ENCODE measurements around the gene PLA2R1. TPM values are rescaled to one million over a fixed set of nuclear protein-coding genes. Genes with fewer than 3 reads are reported as not detected.

PLA2R1 gene
- 2.9 TPM for total RNA-seq
- long read RNA-seq, partial matches to known transcripts = 1 of 4 reads
- long read RNA-seq, other reads (novel, unspliced or antisense) = 3 of 4 reads

- DNase-seq (peak; percentile 69), ATAC-seq (peak; percentile 78)
- intact Hi-C loops (cut with micrococcal nuclease) = no loop called here
Measured at GRCh38 chr2:160062292-160063005, at the start of gene PLA2R1. Gene PLA2R1 (minus strand): TSS chr2:160062615. CDS start chr2:160062403, 212 bp downstream.

- no peak for ATAC-seq
- intact Hi-C loops (cut with micrococcal nuclease) = loop anchor here (5.0 kb wide), 1 partner anchor 882 kb away; no protein-coding TSS in a partner anchor
- no peak for DNase-seq
Measured at GRCh38 chr2:160110674-160111239, 48.3 kb upstream of the PLA2R1 start.

- intact Hi-C loops (cut with micrococcal nuclease) = loop anchor here (5.0 kb wide), 1 partner anchor 882 kb away; no protein-coding TSS in a partner anchor
- peak; percentile 74 for DNase-seq
Measured at GRCh38 chr2:160109939-160110673, 47.7 kb upstream of the PLA2R1 start.

GRCh38 chr2:160109243-160109642 lies 46.8 kb upstream of the PLA2R1 start:
- no peak for ATAC-seq
- intact Hi-C loops (cut with micrococcal nuclease) = no loop called here
- DNase-seq = no peak

More at GRCh38 chr2:160109939-160110673, 47.7 kb upstream of the PLA2R1 start:
- ATAC-seq = peak; percentile 87

- no peak for DNase-seq
- intact Hi-C loops (cut with micrococcal nuclease) = no loop called here
- no peak for ATAC-seq
Measured at GRCh38 chr2:160108646-160109045, 46.2 kb upstream of the PLA2R1 start.

GRCh38 chr2:160105366-160105765 lies 43.0 kb upstream of the PLA2R1 start:
- DNase-seq (no peak), ATAC-seq (no peak)
- intact Hi-C loops (cut with micrococcal nuclease) = no loop called here

- DNase-seq = no peak
- intact Hi-C loops (cut with micrococcal nuclease) = no loop called here
- no peak for ATAC-seq
Measured at GRCh38 chr2:160104115-160104514, 41.7 kb upstream of the PLA2R1 start.

- ATAC-seq = no peak
- intact Hi-C loops (cut with micrococcal nuclease) = no loop called here
- DNase-seq = no peak
Measured at GRCh38 chr2:160097326-160097725, 34.9 kb upstream of the PLA2R1 start.

GRCh38 chr2:160096409-160096808 lies 34.0 kb upstream of the PLA2R1 start:
- DNase-seq = no peak
- no peak for ATAC-seq
- intact Hi-C loops (cut with micrococcal nuclease) = no loop called here

- intact Hi-C loops (cut with micrococcal nuclease) = no loop called here
- DNase-seq (no peak), ATAC-seq (no peak)
Measured at GRCh38 chr2:160092445-160092844, 30.0 kb upstream of the PLA2R1 start.

- DNase-seq = no peak
- no peak for ATAC-seq
- intact Hi-C loops (cut with micrococcal nuclease) = no loop called here
Measured at GRCh38 chr2:160091381-160091780, 29.0 kb upstream of the PLA2R1 start.

GRCh38 chr2:160087854-160088745 lies 25.7 kb upstream of the PLA2R1 start:
- ATAC-seq (no peak), DNase-seq (no peak)
- intact Hi-C loops (cut with micrococcal nuclease) = no loop called here

GRCh38 chr2:160085662-160086061 lies 23.2 kb upstream of the PLA2R1 start:
- DNase-seq (no peak), ATAC-seq (no peak)
- intact Hi-C loops (cut with micrococcal nuclease) = no loop called here

- DNase-seq (no peak), ATAC-seq (no peak)
- intact Hi-C loops (cut with micrococcal nuclease) = no loop called here
Measured at GRCh38 chr2:160077912-160078810, 15.7 kb upstream of the PLA2R1 start.

GRCh38 chr2:160076914-160077313 lies 14.5 kb upstream of the PLA2R1 start:
- ATAC-seq (no peak), DNase-seq (no peak)
- intact Hi-C loops (cut with micrococcal nuclease) = no loop called here

GRCh38 chr2:160076241-160076640 lies 13.8 kb upstream of the PLA2R1 start:
- intact Hi-C loops (cut with micrococcal nuclease) = no loop called here
- no peak for DNase-seq
- ATAC-seq = no peak

- intact Hi-C loops (cut with micrococcal nuclease) = no loop called here
- ATAC-seq = peak; percentile 72
- no peak for DNase-seq
Measured at GRCh38 chr2:160075171-160075570, 12.8 kb upstream of the PLA2R1 start.

GRCh38 chr2:160073284-160073888 lies 11.0 kb upstream of the PLA2R1 start:
- DNase-seq = no peak
- ATAC-seq = no peak
- intact Hi-C loops (cut with micrococcal nuclease) = no loop called here

All from left ventricle myocardium superior (tissue), 1 donor.